AG04449 (cell line): Measurements from ENCODE around the gene PLCB1.
"Not testable (repeated sequence)": the region's sequence is repeated elsewhere in the genome, so short reads cannot be mapped to it uniquely, and the experiment has no call there.

ENCODE experiments used
- CTCF ChIA-PET: fragments of 350-600 bp; formaldehyde crosslinking; extraction: SDS; loops from one replicate; lab custom pipeline; 2021; ENCODE audit warnings: antibody characterized with exemption; lab: Yijun Ruan, JAX
- POLR2A ChIA-PET: fragments of 400-600, 350-600 bp; formaldehyde crosslinking; extraction: SDS; loops from one replicate; lab custom pipeline; 2020; ENCODE audit warnings: antibody characterized with exemption, inconsistent platforms; lab: Yijun Ruan, JAX
- DNase-seq: peaks from one replicate; pipeline ENCODE4 v3.0.0-alpha.2; 2010; ENCODE audit warnings: low read depth, low spot score
- H3K4me3 ChIP-seq: 2 replicates; pipeline ENCODE4 v1.5.1; 2011; ENCODE audit warnings: low read depth, mild to moderate bottlenecking, control low read depth, low read length
- CTCF ChIP-seq: IDR thresholded peaks from one replicate; pipeline ENCODE4 v1.5.1; 2011; ENCODE audit warnings: mild to moderate bottlenecking, moderate library complexity, low read length, control low read depth, inconsistent platforms; ENCODE audit not compliant: insufficient read depth; ENCODE audit errors: missing control alignments

The PLCB1 gene

GRCh38 chr20:8155812-8156211 is 23.7 kb downstream of the PLCB1 start:
- TF ChIP-seq CTCF, result no peak
- DNase-seq, result no peak
- ChIA-PET CTCF (no interaction called here), POLR2A (interaction anchor here (0.9 kb wide), 1 partner anchor 22 kb away, joined by 4 read pairs; no protein-coding TSS in a partner anchor)
- H3K4me3 ChIP-seq, result no peak overlapping the region

GRCh38 chr20:8156235-8157079 is 24.4 kb downstream of the PLCB1 start:
- ChIA-PET CTCF (no interaction called here), POLR2A (interaction anchor here (0.9 kb wide), 1 partner anchor 23 kb away, joined by 4 read pairs; no protein-coding TSS in a partner anchor)
- TF ChIP-seq CTCF, result no peak
- no peak overlapping the region for H3K4me3 ChIP-seq
- no peak for DNase-seq

- CTCF ChIA-PET, result interaction anchor here (1.1 kb wide), 1 partner anchor 562 kb away, joined by 3 read pairs; no protein-coding TSS in a partner anchor
- H3K4me3 ChIP-seq, DNase-seq, POLR2A ChIA-PET: not testable (repeated sequence)
These were observed 27.2 kb downstream of the PLCB1 start for GRCh38 chr20:8159217-8159616.

- no peak for DNase-seq
- POLR2A ChIA-PET, result no interaction called here
- CTCF ChIA-PET, result no interaction called here
- H3K4me3 ChIP-seq, result no peak overlapping the region
- no peak for TF ChIP-seq CTCF
These were observed 29.4 kb downstream of the PLCB1 start for GRCh38 chr20:8161264-8162071.

GRCh38 chr20:8162610-8163009 is 30.5 kb downstream of the PLCB1 start:
- TF ChIP-seq CTCF, result no peak
- no peak for DNase-seq
- ChIA-PET POLR2A (no interaction called here), CTCF (interaction anchor here (0.7 kb wide), 1 partner anchor 228 kb away, joined by 4 read pairs; no protein-coding TSS in a partner anchor)
- H3K4me3 ChIP-seq, result no peak overlapping the region

- POLR2A ChIA-PET, result no interaction called here
- CTCF ChIA-PET, result no interaction called here
- TF ChIP-seq CTCF, result no peak
- H3K4me3 ChIP-seq, result no peak overlapping the region
- no peak for DNase-seq
These were observed 31.5 kb downstream of the PLCB1 start for GRCh38 chr20:8163543-8163942.
